ACHN (cell line): ENCODE results near the gene PCF11.
"Not testable (repeated sequence)": the region's sequence is repeated elsewhere in the genome, so short reads cannot be mapped to it uniquely, and the experiment has no call there.

Experiments used
- DNase-seq: peaks from one replicate; pipeline ENCODE4 v3.0.0-alpha.2; 2015
- in situ Hi-C: cut with HindIII; loops from 2 replicates; pipeline ENCODE4 v1.10.0; 2017; ENCODE audit warnings: low sequenced_read_pairs, low pct_ligation_motif_present, low pct_unique_long_range_greater_than_20kb

PCF11 gene

DNA sequence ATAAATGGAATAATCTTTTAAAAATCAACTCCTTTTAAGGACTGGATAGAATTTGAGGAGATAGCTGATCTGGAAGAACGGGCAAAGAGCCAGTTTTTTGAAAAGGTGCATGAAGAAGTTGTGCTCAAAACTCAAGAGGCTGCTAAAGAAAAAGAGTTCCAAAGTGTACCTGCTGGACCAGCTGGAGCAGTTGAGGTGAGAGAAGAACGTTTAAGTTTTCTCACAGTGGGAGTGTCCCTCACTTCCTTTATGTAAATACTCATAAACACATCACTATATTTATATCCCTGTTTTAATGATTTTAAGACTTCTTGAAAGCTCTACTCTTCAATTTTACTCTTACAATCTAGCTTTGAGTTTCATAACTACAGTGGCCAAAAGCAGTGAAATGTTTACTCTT is 24.9 kb downstream of the PCF11 start:
- DNase-seq, result no peak
- in situ Hi-C loops, result no loop called here

DNA sequence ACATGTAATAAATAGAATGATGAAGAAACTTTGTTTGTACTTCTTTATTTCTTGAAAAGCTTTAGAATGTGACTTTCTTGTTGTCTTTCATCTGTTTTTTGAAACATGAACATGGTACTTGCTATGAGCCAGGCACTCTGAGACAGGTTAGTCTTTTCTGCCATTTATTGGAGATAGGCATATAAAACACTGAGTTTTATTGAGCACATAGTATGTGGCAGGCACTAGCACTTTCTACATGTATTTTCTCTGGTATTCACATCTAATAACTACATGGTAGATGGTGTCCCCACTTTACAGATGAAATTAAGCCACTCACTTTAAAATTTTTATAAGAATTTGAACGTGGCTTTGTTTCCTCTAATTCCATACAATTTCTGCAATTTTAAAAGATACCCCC is 28.8 kb downstream of the PCF11 start:
- no peak for DNase-seq
- in situ Hi-C loops, result no loop called here

DNA sequence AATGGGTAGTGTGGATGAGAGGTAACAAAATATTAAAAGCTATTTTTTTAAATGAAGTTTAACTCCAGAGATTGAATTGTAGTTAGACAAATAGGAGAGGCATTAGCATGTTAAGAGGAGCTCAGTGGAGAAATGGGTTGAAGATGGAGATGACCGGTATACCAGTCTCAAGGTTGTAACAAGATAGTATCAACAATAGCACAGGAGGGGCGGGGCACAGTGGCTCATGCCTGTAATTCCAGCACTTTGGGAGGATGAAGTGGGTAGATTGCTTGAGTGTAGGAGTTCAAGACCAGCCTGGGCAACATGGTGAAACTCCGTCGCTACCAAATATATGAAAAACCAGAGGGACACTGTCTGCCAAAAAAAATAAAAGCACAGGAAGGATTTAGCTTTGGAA is 30.5 kb downstream of the PCF11 start:
- DNase-seq, result no peak
- in situ Hi-C loops, result no loop called here

DNA sequence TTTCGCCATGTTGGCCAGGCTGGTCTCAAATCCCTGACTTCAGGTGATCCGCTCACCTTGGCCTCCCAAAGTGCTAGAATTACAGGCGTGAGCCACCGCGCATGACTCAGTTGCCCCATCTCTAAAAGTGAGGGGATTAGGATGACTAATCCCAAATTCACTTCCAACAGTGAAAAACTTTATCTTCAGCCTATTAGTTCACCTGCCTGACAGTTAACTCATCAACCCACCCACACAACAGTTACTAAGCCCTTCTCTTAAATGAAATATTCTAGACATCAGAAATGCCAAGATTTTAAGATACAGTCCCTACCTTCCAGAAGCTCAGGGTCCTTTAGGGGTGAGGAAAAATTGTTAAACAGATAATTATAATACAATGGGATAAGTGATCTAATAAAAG is 34.6 kb downstream of the PCF11 start:
- in situ Hi-C loops, result no loop called here
- DNase-seq, result no peak

DNA sequence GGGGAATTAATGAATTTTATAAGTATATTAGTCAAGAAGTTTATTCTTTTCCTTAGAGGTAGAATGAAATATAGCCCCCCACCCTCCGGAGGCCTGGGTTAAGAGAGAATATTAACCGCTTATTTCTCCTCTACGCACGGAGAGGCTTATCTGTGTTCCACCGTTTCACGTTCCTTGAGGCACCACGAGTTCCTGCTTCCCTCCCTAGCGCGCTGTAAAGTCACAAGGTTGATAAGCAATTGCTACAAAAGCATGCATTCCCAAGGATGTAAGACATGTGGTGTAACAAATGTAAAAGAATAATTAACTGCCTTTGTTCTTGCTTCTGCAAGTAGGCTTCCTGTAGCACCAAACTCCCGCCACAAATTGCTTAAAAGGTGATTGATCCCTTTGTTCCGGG is 35.1 kb downstream of the PCF11 start:
- DNase-seq, result no peak
- in situ Hi-C loops, result no loop called here

DNA sequence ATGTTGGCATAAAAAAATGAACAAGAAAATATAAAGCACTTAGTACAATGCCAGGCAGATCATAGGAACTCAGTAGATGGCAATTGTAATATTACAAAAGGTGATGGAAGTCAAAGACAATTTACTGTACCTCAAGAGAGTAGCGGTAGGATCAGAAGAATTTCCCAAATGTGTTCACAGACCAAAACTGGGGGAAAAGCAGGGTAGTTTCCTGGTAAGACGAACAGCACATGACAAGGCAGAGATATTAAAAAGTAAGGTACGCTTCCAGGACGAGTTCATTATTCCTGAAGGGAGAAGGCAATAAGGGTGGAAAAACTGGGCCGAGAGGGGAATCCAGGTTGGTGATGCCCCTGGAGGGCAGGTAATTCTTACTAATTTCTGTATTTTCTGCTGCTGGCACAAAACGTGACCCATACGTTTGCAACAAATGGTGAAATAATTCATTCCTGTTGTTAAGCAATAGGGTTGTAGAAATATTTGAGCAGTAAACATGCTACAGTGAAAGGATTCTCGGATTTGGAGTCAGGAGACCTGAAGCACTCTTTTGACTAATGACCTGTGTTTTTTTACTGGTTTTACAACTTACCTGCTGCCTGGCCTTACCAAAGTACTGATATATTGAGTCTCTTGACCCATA is 35.8 kb downstream of the PCF11 start:
- DNase-seq, result no peak
- in situ Hi-C loops, result no loop called here

DNA sequence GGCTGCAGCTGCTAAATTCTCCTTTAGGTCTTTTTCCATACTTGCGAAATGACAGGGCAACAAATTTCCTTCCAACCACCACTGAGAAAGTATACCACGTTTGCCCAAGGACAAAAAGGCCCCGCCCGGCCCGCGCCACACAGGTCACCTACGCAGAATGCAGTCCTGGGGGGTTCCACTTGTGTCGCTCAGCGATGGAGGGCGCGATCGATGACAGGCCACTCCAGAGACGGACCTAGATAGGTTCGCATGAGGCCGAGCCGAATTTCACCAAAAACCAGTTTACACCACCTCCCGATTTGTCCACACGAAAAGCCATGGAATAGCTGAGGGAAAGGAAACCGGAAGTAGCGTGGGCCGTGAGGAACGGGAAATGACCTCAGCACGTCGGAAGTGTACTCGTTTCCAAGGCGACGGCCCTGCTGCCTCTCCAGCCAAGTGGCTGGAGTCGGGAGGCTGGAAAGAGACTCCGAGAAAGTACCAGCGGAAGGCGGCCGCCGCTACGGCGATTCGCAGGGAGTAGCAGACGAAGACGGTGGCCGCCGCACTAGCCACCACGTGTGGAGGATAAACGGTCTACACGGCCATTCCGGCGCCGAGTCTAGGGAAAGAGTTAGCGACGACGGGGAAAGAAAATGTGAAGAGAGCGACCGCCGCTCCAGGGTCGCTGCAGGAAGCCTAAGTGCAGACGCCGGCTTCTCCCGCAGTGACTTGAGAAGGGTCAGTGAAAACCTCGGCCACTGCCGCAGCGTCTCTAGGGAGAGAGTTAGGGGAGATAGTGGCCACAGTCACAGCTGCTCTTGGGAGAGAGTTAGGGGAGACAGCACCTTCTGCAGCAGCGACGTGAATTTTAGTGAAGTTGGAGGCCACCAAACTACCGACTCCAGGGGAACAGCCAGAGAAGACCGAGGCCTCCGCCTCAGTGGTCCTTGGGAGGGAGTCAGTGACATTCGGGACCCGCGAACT is 36.7 kb downstream of the PCF11 start, which contains the start of gene ANKRD42:
Gene ANKRD42, plus strand, starts transcription at position 398 of the 966 bp plus-strand sequence. CDS start 959 bp downstream, outside the sequence.
- peak; percentile 94 for DNase-seq
- in situ Hi-C loops, result no loop called here

DNA sequence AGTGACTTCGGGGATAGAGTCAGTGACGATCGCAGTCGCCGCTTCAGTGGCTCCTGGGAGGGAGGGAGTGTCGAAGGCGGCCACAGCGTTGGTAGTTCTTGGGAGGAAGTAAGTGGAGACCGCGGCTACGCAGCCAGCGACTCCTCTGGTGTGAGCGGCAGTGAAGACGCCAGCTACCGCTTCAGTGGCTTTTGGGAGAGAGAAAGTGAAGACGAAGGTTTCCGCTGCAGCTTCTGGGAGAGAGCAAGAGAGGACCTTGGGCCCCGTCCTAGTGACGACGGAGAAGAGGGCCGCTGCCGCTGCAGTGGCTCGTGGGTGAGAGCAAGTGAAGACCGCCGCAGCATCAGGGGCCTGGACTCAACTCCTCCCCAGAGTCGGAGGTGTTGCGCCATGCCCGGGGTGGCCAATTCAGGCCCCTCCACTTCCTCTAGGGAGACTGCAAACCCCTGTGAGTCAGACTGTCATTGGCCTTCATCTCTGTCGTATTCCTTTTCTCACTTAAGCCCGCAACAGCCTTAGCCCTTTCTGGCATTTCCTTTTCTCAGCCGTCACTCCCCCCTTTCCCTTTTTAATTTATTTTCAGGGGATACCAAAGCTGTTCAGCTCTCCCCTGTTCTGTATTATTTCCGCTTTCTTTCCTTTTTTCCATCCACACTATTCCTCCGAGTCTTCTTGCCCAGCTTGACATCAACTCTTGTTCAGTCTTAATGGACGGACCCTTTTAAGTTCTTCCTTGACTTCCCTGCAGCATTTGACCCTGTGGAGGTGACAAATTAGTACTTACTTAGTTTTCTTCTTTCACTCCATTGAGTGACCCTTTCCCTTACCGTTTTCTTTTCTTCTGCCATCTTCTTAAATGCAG is 37.6 kb downstream of the PCF11 start:
- in situ Hi-C loops, result no loop called here
- DNase-seq, result peak; percentile 61

DNA sequence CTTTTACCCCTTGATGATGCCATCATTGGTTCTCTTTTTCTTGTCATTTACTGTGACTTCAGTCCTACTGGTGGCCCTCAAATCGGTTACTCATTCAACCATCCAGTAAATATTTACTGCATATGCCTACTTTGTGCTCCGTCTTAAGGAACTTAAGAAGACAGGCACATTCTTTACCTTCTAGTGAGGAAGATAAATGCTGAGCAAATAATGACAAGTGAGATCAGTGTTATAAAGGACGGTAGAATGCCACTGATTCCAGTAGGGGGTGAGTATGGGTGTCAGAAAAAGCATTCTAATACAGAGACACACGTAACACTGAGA is 38.2 kb downstream of the PCF11 start:
- peak; percentile 7 for DNase-seq

DNA sequence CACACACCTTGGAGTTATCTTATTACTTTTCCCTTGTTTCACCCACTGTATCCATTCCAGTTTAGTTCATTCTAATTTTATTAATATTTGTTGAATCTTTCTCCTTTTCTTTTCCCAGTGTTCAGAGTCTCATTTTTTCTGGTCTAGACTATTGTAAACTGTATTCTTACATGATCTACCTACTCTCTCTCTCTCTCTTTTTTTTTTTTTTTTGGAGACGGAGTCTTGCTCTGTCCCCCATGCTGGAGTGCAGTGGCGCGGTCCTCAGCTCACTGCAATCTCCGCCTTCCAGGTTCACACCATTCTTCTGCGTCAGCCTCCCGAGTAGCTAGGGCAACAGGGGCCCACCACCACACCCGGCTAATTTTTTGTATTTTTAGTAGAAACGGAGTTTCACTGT is 38.7 kb downstream of the PCF11 start:
- DNase-seq, result no peak

More for the DNA sequence above, 38.2 kb downstream of the PCF11 start:
- in situ Hi-C loops, result no loop called here

DNA sequence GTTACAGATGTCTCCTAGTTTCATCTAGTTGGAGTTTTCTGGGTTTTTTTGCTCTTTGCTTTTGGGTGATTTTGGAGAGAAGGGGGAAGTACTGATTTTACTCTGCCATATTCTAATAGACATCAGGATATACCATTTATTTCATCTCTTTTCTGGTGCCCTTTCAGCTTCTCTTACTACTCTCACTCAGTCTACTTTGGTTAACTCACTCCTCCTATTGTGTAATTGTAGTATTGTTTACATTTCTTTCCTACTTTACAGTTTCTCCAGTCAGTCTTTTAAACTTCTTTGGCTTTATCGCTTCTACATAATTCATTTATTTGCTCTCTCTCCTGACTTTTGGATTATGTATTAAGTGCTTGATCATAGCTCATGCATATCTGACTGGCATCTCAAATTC is 43.1 kb downstream of the PCF11 start:
- in situ Hi-C loops, result no loop called here
- DNase-seq, result no peak

More for the DNA sequence above, 38.7 kb downstream of the PCF11 start:
- in situ Hi-C loops, result no loop called here

DNA sequence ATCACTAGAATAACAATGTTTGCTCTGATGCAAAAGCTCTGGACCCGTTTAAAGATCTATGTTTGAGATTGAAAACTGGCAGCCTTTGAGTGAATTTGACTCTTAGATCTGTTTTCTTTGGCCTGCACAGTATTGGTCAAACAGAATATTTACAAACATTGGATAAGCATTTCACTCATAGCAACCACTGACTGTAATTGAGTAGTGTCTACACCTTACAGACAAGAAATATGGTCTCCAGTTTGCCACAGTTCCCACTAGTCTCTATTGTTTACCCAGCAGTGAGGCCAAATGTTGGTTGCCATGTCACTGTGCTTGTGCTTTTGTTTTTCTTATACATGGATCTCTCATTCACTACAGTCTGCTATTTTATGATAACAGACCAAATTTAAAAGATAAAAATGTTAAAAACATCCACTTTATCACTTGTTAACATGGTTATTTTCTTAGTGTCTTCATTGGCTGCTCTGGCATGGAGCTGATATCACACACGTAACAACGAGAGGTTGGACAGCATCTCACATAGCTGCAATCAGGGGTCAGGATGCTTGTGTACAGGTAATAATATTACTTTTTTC is 48.8 kb downstream of the PCF11 start:
- in situ Hi-C loops, result no loop called here
- DNase-seq, result no peak

DNA sequence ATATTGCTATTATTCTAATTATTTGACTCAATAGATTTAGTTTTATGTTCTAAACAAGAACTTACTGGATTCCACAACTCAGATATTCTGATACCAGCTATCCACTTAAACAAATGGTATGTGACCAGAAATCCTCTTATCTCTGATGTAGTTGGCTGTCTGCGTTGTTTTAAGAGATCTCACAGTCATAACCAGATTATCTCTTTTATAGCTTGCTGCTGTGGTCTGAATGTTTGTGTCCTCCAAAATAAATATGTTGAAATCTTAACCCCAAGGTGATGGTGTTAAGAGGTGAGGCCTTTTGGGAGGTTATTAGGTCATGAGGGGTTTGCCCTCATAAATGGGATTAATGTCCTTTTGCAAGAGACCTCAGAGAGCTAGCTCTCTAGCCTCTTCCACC is 49.3 kb downstream of the PCF11 start:
- DNase-seq, result no peak
- in situ Hi-C loops, result no loop called here

DNA sequence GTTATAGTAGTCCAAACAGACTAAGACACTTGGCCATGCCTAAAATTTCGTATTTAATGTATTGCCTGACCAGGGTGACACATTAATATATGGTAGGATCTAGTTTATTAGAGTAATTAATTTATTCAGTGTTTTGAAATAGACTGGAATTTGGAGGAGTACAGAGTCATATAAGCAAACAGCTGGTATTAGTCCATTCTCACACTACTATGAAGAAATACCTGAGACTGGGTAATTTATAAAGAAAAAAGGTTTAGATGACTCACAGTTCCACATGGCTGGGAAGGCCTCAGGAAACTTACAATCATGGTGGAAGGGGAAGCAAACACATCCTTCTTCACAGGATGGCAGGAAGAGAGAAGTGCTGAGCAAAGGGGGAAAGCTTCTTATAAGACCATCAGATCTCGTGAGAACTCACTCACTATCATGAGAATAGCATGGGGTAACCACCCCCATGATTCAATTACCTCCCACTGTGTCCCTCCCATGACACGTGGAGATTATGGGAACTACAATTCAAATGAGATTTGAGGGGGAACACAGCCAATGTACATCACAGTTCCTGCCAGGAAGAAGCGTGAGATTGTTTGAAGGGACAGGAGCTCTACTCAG is 49.9 kb downstream of the PCF11 start:
- DNase-seq, in situ Hi-C loops: not testable (repeated sequence)

DNA sequence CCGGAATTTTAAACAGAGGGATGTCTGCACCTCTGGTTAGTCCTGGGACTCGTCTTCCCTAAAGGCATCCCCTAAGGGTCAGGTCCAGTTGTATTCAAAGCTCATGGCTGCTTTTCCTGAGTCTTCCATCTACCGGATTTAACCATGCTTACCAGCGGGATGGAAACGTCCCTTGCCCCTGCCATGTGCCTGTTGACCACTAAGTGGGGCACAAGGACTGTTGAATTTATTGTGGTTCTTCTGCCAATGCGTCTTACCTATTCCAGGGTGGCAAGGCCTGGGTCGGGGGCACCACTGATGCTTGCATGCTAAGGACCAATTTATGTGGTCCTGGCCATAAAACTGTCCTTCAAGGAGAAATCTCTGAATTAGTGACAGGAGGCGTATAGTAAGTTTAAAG is 62.2 kb downstream of the PCF11 start:
- in situ Hi-C loops, result no loop called here
- peak; percentile 1 for DNase-seq

DNA sequence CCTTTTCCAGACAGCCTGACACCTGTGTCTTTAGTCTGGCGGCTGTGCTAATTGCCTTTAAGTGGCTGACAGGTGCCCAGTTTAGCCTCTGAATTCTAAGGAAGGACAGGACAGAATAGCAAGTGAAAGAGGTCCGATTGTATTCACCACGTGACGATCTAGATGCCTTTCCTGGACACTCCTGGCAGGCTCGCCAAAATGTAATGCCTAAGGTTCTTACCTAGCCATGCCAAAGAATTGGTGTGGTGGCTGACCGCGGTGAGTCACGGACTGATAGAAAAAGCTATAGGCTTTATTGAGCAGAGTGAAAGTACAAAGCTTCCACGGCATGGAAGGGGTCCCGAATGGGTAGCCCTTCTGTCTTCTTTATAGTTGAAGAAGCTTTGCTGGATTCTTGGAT is 63.3 kb downstream of the PCF11 start:
- in situ Hi-C loops, result no loop called here
- no peak for DNase-seq

DNA sequence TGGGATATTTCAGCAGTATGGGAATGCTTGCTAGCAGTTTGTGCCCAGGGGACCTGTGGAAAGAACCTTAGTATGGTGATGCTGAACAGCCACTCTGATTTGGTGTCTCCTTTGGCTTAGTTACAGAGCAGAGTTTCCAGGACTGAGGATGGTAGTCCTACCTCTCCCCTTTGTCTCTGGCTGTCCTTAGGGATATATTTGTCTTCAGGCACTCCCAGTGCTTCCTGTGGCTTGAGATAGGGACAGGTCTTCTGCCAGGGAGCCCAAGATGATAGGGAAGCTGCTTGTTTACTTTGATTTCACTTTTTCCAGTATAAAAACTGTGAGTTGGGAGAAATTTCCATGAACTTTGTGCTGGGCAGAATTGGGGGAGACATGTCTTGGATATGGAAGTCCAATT is 64.8 kb downstream of the PCF11 start:
- no peak for DNase-seq
- in situ Hi-C loops, result no loop called here

DNA sequence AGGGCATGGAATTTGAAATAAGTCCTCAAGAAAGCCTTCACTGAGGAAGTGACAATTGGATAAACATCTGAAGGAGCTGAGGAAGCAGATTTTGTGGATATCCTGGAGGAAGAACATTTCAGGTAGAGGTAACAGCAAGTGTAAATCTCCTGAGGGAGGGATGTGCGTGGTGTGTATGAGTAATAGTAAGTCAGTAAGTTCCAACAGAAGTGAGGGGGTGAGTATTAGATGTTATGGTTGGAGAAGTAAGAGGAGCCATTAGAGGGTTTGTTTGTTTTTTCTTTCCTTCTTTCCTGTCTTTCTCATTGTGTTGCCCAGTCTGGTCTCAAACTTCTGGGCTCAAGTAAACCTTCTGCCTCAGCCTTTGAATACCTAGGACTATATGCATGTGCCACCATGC is 65.6 kb downstream of the PCF11 start:
- in situ Hi-C loops, result no loop called here
- no peak for DNase-seq
